HG02798 (cell line): Measurements from ENCODE around the gene CDK10.
A peak's percentile ranks its signal among the peaks of the same experiment; 100 is the strongest.
"Not testable (repeated sequence)": the region's sequence is repeated elsewhere in the genome, so short reads cannot be mapped to it uniquely, and the experiment has no call there.

Experiments used
- ATAC-seq: cut with Tn5 transposase; IDR thresholded peaks from one replicate; pipeline ENCODE4 v1.9.1; 2021; ENCODE audit warnings: mild to moderate bottlenecking; ENCODE audit not compliant: unreplicated experiment, poor library complexity

CDK10 gene

DNA sequence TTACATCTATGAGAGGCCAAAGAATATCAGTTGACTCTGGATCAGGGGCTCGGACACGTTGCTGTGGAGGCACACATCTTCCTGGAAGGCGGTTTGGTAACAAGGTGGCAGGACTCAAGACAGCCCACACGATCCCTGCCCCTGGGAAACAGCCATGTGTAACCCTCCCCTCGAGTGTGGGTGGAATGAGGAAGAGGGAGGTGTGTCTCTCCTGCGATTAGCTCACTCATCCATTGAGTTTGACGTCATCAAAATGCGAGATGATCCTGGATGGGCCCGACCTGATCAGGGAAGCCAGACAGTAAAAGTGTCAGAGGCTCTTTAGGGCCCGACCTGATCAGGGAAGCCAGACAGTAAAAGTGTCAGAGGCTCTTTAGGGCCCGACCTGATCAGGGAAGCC lies 22.3 kb upstream of the CDK10 start:
- ATAC-seq, result not testable (repeated sequence)

DNA sequence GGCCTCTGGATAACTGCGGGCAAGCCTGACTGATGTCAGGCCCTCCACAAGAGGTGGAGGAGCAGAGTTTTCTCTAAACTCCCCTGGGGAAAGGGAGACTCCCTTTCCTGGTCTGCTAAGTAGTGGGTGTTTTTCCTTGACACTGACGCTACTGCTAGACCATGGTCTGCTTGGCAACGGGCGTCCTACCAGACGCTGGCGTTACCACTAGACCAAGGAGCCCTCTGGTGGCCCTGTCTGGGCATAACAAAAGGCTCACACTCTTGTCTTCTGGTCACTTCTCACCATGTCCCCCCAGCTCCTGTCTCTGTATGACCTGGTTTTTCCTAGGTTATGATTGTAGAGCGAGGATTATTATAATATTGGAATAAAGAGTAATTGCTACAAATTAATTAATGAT lies 19.5 kb upstream of the CDK10 start:
- not testable (repeated sequence) for ATAC-seq

DNA sequence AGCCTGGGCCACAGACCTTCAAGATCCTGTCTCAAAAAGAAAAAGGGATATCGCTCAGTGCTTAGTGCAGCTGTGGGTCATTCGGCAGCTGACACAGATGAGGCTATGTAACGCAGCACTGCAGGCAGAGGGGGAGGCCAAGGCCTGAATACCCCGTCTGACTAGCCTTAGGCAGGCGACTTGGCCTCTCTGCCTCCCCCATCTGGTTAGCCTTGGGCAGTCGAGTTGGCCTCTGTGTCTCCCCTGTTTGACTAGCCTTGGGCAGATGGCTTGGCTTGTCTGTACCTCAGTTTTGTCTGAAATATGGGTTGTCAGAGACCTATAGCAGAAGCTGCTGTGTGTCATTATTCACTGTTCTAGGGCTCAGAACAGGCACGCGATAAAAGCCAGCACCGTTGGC lies 18.9 kb upstream of the CDK10 start:
- no peak for ATAC-seq

DNA sequence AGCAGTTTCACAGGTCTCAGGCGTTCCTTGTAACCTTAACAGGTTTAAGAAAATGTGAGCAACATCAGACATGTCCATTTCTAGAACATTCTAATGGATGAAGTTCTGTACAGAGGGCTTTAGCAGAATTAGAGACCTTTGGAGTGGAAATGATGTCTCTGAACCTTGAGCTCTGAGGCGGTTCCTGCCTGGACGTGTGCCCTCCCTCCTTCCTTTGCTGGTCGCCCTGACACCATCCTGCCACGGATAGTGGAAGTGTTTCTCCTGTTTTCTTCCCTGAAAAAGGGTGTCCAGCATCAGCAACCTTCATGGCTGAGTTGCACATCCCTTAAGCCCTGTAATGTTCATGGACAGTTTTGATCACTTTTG lies 17.7 kb upstream of the CDK10 start:
- no peak for ATAC-seq

DNA sequence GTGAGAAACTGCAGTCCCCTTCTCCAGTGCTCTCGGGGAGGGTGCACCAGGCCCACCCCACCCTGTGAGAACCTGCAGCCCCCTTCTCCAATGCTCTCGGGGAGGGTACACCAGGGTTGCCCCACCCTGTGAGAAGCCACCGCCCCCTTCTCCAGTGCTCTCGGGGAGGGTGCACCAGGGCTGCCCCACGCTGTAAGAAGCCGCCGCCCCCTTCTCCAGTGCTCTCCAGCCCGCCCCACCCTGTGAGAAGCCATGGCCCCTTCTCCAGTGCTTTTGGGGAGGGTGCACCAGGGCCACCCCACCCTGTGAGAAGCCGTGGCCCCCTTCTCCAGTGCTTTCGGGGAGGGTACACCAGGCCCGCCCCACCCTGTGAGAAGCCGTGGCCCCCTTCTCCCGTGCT lies 16.7 kb upstream of the CDK10 start:
- no peak for ATAC-seq

DNA sequence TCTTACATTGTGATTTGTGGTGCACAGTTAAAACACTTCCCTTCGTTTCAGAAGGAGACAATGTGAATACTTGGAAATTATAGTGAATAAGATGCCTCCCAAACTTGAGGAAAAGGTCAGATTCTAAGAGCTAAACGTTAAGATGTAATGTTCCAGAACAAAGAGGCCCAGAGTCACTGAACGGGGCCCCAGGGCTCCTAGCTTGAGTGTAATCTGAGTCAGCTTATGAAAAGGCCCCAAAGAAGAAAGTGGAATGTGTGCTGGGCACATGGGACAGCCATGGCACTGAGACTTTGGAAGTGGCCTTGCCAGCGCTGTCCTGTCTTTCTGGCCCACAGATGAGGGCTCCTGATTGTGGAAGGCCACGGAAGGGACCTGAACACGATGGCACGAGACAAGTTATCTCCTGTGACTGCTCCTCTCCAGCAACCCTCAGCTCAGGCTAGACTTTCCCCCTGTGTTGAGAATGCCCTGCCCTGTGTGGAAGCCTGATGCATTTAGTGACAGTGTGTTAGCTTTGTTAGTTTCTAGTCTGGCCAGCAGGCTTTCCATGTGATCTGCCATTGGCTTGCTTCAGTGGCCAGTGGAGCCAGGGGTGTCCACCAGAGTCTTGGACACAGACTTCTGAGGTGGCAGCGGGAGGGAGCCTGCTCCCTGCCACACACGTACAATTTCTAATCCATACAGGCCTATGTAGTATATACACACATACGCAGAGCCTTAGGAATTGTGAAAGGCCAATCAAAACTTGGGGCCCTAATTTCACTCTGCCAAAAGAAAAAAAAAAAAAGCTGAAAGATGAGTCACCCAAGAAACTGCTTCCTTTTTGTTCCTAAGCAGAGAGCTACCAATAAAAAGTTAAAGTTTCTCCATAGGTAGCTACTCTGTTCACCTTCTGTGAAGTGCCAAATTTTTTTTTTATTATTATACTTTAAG lies 15.7 kb upstream of the CDK10 start:
- ATAC-seq, result no peak

DNA sequence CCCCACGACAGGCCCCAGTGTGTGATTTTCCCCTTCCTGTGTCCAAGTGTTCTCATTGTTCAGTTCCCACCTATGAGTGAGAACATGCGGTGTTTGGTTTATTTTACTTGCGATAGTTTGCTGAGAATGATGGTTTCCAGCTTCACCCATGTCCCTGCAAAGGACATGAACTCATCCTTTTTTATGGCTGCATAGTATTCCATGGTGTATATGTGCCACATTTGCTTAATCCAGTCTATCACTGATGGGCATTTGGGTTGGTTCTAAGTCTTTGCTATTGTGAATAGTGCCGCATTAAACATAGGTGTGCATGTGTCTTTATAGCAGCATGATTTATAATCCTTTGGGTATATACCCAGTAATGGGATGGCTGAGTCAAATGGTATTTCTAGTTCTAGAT lies 14.9 kb upstream of the CDK10 start:
- not testable (repeated sequence) for ATAC-seq

DNA sequence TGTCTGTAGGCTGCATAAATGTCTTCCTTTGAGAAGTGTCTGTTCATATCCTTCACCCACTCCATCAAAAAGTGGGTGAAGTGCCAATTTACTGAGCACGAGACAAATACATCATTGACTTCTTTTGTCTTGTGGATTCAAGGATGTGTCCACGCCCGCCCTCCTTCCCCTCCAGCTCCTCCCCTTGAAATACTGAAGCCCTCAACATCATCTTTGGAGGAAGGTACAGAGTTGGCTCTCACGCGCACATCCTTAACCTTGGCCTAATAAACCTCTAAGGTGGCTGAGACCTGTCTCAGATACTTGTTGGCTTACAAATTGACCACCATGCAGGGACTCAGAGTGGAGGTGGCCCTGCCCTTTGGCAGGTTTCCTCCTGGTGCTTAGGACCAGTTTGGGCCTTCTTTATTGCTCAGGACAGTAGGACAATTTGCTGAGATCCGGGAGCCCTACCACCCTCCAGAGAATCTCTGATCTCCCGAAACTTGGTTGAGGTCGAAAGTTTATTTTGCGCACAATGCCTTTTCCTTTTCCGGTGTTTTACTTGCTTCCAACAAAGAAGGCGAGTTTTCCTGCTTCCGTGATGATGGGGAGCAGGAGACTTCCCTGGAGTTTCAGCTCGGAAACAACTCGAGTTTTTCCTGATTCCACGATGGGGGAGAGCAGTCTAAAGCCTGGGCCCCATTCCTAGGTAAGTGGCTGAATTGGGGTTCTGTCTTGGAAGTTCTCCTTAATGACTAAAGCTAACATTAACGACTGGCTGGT lies 14.1 kb upstream of the CDK10 start:
- ATAC-seq, result no peak

DNA sequence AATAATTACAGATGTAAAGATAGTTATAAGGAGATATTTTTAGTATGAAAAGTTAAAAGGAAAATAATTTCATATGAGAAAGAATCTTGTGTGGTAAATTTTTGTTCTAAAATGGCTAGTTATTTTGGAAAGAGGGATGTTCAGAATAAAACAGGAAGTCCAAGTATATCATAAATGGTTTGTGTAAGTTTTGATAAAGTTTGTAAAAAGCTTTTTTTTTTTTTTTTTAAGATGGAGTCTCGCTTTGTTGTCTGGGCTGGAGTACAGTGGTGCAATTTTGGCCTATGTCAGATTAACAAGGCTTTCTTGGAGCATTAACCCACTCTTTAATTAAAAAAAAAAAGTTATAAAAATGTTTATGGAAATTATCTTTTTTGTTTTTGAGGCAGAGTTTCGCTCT lies 8.2 kb upstream of the CDK10 start:
- ATAC-seq, result no peak

DNA sequence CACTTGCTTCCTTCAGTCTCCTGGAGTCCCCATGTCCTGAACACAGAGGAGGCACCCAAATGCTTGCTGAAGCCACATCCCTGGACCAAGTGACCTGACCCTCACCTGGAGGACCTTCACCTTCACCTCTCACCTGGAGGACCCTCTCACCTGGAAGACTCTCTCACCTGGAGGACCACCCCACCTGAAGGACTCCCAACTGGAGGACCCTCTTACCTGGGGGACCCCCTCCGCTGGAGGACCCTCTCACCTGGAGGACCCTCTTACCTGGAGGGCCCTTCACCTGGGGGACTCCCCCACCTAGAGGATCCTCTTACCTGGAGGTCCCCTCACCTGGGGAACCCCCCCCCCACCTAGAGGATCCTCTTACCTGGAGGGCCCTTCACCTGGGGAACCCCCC lies 573 bp upstream of the CDK10 start:
- no peak for ATAC-seq

DNA sequence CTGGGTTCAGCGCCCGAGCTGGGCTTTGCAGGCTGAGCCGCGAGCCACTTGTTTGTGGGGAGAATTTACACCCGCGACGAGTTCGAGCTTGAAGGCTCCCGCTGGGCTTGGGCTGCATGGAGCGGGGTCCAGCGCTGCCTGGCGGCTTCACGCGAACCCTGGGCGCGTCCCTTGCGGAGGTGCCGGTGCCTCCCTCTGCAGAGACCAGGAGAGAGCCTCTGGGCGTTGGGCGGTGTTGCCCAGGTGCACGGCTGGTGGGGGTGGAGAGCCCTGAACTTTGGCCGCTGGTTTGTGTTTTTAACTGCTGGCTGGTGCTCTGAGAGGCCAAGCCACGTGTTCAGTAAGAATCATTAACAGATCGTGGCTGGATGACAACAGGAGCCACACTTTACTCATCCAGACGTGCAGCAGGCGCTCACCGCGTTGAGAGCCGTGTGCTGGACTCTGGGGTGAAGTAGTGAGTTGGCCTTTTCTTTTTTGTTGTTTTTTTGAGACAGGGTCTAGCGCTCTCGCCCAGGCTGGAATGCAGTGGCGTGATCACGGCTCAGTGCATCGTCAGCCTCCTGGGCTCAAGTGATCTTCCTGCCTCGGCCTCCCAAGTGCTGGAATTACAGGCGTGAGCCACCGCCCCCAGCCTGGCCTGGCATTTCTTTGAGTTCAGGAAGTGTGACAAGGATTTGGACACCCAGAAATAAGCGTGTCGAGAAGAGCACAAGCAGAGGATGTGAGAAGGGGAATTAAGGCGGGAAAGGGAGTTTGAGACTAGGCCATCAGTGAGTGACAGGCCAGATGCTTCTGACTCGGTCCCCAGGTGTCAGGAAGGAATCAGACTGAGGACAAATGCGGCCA lies 827 bp downstream of the CDK10 start:
- peak; percentile 37 for ATAC-seq

DNA sequence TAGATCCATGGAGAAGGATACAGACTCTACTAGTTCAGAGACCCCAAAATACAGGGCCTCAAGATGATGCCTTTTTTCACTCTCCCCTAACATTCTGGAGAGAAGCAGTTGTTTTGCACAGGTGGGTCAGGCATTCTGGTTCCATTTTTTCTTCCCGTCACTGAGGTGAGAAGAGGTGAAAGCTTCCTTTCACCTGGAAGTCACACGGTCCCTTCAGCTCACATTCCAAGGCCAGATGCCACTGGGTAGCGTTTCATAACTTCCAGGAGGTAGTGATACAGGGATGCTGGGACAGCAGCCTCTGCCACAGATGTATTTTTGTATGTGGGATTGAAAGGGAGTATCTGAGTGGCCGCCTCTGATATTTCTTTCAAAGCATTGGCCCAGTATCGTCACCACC lies 1.9 kb downstream of the CDK10 start:
- ATAC-seq, result no peak

DNA sequence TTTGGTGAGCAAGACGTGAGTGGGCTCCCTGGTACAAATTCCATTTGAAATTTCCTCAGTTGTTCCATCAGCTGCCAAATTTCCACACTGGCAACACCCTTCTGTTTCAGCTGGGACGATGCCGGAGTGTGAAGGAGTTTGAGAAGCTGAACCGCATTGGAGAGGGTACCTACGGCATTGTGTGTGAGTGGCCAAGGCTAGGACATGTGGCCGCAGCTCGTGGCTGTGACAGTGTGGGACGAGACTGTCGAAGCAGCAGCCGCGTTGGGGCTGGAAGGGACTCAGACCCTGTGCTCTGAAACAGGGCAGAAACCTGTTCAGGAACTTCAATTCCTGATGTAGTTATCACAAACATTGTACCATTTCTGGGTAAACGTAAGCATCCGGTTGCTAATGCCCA lies 2.7 kb downstream of the CDK10 start:
- no peak for ATAC-seq

DNA sequence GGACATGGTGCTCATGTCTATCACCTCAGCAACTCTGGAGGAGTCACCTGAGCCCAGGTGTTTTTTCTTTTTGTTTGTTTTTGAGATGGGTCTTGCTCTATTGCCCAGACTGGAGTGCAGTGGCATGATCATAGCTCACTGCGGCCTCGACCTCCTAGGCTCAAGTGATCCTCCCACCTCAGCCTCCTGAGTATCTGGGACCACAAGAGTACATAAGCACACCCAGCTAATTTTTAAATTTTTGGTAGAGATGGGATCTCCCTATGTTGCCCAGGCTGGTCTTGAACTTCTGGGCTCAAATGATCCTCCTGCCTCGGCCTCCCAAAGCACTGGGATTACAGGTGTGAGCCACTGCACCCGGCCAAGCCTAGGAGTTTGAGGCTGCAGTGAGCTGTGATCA lies 3.1 kb downstream of the CDK10 start:
- ATAC-seq, result not testable (repeated sequence)

DNA sequence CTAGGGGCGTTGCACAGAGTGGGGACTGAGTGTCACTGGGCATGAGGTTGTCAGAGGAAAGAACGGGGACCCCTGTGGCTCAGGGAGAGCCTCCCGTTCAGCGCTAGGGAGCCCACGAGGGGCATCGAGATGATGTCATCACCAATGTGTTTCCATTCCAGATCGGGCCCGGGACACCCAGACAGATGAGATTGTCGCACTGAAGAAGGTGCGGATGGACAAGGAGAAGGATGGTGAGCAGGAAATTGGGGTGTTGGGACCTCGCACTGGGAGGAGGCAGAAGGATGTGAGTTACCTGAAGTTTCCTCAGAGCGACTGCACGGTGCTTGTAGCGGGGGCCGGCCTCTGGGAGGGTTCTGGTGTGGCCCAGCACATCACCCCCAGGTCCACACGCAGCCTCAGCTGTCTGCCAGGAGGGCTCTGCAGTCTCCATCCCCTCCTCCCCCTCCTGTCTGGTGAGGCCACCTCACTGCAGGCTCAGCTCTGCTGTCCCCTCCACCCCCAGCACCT lies 4.0 kb downstream of the CDK10 start:
- no peak for ATAC-seq

DNA sequence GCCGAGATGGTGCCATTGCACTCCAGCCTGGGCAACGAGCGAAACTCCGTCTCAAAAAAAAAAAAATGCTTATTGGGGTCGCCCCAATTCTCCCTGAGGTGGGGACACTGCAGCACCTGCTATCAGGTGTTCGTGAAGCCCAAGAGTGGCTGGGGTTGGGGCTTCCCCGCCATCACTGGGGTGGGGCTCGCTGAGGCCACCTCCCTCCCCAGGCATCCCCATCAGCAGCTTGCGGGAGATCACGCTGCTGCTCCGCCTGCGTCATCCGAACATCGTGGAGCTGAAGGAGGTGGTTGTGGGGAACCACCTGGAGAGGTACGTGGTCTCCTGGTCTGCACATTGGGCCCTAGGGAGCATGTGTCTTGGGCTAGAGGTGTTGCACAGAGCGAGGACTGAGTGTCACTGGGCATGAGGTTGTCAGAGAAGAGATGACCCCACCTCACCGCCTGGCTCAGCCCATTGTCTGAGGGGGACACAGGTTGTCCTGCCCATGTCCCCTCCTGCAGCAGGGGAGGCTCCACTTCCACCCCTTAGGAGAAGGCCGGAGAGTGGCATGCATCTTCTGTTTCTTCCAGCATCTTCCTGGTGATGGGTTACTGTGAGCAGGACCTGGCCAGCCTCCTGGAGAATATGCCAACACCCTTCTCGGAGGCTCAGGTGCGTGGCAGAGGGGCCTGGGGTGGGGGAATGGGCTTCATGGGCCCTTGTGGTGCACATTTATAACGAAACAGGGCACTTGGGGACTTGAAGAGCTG lies 4.9 kb downstream of the CDK10 start:
- no peak for ATAC-seq

DNA sequence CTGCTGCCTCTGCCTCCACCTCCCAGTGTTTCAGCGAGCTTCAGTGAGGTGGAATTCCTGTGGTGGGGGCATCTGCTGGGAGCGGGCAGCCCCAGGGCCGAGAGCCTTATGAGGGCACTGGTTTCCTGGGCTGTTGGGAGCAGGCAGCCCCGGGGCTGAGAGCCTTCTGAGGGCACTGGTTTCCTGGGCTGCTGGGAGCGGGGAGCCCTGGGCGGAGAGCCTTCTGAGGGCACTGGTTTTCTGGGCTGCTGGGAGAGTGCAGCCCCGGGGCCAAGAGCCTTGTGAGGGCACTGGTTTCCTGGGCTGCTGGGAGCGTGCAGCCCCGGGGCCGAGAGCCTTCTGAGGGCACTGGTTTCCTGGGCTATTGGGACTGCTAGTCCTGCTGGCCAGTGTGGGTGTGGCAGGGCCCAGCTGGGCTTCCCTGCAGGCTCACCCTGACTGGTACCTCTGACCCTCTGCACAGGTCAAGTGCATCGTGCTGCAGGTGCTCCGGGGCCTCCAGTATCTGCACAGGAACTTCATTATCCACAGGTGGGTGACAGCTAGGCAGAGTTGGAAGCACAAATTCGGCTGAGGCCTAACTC lies 5.6 kb downstream of the CDK10 start:
- no peak for ATAC-seq

DNA sequence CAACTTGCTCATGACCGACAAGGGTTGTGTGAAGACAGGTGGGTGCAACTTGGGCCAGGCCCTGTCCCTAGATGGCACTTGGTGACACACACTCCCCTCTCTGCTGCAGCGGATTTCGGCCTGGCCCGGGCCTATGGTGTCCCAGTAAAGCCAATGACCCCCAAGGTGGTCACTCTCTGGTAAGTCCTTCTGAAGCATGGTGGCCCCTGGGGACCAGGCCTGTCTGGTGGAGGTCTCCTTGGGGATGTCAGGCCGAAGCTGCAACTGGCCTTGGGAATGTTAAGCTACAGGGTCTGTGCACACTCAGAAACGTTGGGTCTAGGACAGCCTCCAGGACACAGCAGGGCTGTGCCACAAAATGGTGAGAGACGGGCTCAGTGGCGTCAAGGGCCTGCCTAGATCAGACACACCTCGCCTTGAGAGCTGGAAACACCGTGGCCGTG lies 6.8 kb downstream of the CDK10 start:
- no peak for ATAC-seq
